NCI-H526 (cell line): ENCODE results near the gene FBXL20.
"Not testable (repeated sequence)": the region's sequence is repeated elsewhere in the genome, so short reads cannot be mapped to it uniquely, and the experiment has no call there.

Source experiments
- DNase-seq, 2 experiments: peaks; one replicate each; lab custom pipeline; 2025; lab: John Stamatoyannopoulos, UW

FBXL20 gene, protein sequence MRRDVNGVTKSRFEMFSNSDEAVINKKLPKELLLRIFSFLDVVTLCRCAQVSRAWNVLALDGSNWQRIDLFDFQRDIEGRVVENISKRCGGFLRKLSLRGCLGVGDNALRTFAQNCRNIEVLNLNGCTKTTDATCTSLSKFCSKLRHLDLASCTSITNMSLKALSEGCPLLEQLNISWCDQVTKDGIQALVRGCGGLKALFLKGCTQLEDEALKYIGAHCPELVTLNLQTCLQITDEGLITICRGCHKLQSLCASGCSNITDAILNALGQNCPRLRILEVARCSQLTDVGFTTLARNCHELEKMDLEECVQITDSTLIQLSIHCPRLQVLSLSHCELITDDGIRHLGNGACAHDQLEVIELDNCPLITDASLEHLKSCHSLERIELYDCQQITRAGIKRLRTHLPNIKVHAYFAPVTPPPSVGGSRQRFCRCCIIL

DNA sequence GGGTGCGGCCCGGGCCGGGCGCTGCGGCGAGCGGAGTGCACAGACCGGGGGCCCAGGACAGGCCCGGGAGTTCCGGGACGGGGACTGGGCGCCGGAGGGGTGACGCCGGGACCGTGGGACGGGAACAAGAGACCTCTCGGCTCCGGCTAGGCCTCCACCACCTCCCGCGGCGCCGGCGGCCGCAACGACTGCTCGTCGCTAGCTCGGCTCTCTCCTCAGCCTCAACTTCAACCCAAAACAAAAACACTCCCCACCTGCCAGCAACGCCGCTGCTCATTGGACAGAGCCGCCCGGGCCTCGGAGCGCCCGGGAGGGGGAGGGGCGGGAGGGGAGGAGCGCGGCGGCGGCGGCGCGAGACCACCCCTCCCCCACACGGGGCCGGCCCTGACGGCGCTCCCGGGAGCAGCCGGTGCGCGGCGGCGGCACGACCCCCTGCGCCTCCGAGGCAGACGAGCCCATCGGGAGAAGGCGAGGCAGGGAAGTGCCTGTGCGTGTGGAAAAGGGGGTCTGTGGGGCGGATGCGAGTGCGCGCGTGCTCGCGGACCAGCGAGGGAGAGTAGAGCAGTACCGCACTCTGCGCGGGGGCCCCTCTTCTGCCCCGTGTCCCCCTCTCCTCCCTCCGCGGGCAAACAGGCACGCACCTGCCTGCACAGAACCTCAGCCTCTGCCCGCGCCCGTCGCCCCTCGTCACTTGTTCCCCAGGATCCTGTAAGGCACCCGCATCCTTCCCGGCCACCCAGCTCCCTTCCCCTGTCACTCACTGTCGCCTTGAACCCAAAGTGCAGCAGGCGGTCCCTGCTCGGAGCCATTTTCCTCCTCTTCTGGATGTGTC, at the start of gene FBXL20:
Gene FBXL20, minus strand, starts transcription at position 215 of the 832 bp plus-strand sequence. CDS start 224 bp downstream, outside the sequence.
- peak; percentile 79 to 93 for DNase-seq

DNA sequence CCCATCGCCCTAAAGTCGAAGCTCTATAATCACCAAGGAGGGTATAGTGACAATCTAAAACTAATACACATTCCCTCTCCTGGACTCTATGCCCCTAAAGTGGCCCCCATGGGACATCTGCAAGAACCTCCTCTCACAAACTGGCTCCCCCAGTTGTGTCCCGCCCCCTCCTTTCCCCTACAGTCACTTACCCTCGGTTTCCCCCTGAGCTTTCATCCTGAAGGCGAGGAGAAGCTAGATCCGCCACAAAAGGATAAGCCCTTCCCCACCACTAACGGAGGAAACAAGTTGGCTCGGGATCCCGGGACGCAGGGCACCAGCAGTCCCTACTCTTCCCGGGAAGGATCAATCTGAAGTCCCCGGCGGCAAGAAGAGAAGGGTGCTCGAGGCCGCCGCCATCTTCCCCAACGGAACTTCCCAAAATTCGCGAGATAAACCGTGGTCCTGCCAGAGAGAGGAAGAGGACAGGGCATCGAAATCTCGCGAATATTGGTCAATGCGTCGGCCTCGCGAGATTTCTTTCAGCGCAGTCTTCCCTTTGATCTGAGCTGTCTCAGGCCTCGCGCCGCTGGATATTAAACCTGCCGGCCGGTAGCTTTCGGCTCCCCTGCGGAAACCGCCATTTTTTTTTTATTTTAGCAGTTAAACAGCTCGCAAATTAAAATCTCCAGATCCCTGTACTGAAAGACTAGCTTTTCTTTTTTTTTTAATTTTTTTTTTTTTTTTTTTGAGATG, 49.6 kb upstream of the FBXL20 start, which contains the start of gene MED1:
Gene MED1, minus strand, starts transcription at position 417 of the 735 bp plus-strand sequence. Its CDS starts 201 bp downstream, at position 216.
- peak; percentile 97 to 98 for DNase-seq

DNA sequence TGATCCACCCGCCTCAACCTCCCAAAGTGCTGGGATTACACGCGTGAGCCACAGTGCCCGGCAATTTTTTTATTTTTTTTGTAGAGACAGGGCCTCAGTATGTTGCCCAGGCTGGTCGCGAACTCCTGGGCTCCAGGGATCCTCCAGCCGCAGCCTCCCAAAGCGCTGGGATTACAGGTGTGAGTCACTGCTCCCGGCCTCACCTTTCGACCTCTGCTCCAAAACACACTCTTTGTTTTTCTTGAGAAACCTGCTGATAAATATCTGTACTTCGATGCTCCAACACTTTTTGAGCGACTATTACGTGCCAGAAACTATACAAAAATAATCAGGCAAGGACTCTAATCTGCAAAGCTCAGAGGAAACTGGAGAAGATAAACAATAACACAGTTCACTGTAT, 48.6 kb upstream of the FBXL20 start:
- DNase-seq, result no peak

DNA sequence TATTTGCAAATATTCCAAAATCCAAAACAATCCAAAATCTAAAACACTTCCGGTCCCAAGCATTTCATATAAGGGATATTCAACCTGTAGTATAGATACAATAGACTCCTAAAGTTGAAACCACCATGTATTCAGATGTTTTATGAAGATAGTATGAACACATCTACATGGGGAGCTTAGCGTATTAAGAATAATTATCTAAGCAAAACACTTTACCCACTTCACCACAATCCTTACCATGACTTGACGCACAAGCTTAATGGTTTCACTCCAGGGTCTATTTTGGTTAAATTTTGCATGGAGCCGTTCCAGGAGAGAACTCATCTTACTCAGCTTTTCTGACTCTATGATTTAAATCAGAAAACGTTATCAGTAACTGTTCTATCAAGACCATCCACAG, 46.1 kb upstream of the FBXL20 start:
- peak; percentile 52 to 55 for DNase-seq

DNA sequence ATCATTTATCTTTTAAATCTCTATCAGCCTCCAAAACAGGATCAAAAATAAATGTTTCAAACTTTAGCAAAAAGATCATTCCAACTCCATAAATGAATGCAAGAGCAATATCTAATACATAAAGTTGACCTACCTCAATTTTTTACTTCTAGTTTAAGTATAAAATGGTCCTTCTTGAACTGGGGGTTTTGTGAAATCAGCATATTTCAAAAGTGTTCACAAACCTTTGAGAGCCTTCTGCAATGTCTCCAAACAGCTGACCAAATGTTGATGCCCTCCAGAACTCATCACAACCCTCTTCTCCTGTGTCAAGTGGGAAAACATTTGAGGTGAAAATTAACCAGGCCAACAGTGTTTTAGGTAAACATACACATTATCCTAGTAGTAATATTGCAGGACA, 41.9 kb upstream of the FBXL20 start:
- DNase-seq, result no peak

DNA sequence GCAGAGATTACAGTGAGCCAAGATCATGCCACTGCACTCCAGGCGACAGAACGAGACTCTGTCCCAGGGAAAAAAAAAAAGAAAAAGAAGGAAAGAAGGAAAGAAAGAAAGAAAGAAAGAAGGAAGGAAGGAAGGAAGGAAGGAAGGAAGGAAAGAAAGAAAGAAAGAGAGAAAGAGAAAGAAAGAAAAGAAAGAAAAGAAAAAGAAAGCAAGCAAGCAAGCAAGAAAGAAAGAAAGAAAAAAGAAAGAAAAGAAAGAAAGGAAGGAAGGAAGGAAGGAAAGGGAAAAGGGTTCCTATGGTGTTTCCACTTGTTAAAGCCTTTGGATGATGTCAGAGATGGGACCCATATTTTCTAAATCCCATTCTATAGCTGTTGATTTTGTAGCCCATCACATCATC, 38.4 kb upstream of the FBXL20 start:
- DNase-seq, result not testable (repeated sequence)

DNA sequence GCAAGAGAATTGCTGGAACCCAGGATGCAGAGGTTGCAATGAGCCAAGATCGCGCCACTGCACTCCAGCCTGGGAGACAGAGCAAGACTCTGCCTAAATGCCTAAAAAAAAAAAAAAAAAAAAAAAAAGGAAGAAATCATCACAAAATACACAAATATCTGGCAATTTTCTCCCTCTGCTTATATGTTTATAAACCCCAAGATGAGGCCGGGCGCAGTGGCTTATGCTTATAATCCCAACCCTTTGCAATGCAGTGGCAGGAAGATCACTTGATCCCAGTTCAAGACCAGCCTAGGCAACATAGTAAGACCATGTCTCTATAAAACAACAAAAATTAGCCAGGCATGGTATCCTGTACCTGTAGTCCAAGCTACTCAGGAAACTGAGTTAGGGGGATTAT, 28.2 kb upstream of the FBXL20 start:
- DNase-seq, result no peak

DNA sequence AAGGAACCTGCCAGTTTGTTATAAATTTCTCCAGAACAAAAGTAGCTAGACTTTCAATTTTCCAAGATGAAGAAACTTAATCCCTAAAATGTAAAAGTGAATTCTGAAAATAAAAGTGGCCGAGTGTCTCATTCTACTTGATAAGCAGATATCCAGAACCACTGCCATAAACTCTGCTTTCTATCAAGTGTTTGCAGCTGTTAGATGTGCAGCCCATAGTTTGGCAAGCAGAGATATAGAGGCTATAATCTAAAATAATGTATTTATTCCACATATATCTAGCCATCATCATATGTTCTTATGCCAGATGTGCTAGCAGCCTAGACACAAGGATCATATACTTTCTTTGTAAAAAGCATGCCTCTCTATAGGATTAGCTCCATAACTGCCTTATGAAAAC, 14.7 kb upstream of the FBXL20 start:
- no peak for DNase-seq

DNA sequence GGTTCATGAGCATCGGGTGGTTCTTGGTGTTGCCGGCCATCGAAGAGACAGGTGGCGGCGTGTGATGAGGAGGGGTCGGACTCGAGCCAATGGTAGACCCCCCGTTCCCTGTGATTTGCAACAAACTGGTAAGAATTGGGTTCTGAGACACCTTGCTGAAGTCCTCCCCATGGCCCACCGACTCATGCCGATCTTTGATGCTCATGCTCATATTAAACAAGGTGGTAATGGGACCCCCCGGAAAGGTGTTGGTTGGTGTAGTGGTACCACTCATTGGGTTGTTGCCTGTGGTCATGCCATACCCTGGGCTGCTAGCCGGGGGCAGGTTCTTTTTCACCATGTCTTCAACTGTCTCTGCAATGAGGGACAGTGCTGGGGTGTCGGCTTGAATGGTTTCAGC, 8.9 kb upstream of the FBXL20 start:
- no peak for DNase-seq

DNA sequence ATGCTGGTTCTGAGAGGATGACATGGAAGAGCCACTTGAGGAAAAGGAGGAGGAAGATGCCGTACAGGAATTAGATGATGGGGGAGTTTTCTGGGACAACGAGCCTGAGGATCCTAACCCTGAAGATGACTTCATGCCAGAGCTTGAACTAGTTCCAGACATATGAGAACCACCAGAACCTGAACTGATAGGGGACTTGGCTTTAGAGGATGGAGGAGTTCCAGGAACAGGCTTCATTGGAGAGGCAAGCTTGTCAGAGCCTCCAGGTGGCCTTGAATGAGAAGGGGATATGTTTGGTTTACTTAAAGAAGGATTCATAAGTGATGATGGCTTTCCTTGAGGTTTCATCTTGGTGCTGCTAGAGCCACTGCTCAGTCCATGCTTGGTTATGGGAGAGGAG, 6.9 kb upstream of the FBXL20 start:
- DNase-seq, result no peak

DNA sequence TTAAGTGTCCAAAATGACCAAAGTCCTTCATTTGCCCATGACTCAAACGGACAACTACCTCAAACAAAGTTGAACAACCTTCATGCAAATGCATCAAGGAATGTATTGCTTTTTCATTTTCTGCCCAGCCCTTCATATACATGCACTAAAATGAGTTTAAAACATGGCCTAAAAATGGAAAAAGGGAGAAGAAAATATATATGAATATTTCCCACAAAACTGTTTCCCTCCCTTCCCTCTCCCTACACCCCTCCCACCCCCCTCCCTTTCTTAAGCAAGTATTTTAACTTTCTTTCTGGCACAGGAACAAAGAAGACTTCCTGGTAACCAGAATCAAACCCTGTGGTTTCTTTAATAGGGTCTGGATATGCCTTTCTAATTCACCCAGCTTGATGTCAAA, 5.5 kb upstream of the FBXL20 start:
- DNase-seq, result no peak

DNA sequence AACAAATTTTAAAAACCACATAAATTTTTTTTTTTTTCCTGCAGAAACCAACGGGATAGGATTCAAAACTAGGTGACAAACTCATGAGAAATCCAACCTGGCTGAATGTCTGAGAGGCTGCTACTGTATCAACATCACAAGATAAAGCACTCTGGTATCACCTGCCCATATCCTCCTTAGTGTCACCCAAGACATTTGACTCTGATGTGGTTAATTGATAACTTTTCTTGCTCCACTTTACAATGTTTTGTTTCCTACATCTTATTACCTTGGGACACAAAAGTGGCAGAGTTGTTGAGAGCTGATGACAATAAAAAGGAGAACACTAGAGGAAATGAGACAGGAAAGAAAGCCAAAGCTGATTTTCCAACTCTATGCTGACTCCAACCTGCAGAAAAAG, 4.0 kb upstream of the FBXL20 start:
- DNase-seq, result no peak

DNA sequence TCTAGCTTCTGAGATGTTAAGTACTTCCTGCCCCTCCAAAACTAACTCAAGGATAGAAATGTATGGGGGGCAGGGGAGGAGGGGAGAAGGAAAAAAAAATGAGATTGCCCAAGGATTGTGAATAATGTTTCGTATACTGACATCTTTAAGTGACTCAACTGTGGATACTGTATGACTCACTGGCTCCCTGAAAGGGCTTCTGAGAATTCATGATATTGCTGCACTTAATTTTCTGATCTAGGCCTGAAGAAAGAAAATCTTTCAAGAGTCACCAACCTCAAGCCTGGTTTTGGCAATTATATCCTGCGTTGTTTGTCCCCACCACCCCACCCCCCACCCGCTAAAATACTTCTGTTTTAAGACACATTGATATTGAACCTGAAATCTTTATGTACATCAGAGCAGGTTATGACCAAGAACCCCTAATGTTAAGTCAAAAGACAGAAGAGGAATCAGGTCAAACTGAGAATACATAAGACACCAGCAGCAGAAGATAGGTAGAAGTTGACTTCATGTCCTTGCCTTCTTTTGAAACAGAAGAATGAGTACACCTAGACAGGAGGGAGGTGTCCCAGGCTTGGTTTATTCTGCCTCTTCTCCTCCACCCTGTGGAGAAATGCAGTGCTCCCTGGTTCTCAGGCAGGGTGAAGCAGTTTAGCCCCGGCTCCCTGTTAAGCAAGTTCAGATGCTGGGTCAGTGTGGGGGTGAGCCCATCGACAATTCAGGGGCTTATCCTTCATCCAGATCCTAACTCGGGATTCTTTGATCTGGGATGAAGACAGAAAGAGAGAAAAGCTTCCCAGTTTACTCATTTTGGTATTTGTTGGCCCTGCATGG, 3.3 kb upstream of the FBXL20 start:
- DNase-seq, result no peak

DNA sequence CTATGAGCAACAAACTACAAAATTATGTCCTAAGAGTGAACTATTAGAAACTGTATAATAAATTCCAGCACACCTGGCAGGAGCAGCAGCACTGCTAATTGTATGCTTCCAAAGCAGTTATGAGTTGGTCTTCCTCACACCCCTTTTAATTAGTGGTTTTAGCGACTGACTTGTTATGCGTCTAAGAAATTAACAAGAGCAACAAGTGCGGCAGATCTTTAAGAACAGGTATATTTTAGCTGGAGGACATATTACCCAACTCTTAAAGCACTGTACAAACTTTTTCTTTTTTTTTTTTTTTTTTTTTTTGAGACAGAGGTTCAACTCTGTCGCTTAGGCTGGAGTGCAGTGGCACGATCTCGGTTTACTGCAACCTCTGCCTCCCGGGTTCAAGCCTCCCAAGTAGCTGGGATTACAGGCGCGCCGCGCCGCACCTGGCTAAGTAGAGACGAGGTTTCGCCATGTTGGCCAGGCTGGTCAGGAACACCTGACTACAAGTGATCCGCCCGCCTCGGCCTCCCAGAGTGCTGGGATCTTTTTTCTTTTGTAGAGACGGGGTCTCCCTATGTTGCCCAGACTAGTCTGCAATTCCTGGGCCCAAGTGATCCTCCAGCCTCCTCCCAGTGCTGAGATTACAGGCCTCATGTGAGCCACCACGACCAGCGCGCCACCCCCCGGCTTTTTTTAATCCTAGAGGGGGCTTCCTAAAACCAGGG, 1.6 kb upstream of the FBXL20 start:
- DNase-seq, result no peak

DNA sequence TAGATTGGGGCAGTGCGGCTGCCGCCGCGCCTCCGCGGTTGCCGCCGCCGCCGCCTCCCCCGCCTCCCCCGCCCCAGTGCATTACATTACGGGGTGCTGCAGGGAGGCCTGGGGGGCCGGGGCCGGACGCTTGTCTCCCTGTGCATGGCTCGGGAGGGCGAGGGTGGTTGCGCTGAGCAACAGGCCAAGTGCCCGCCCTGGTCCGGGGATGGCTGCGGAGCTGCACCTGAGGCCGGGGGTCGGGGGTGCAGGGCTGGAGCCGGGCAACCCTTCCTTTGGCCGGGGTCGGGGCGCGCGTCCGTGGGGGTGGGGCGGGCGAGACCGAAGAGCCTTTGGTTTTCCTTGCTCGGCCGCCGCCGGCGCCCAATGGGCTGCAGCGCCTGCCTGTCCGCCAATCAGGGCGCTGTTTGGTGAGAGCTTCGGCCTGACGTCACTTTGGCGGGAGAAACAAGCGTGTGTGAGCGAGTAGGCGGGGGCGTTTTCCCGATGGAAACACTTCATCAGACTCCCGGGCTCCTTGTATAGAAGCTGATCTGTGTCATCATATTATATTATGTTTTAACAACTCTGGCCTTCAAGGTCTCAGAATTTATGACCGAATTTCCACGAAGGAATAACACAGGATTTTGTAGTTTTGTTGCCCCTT, 941 bp upstream of the FBXL20 start:
- peak; percentile 88 to 95 for DNase-seq

DNA sequence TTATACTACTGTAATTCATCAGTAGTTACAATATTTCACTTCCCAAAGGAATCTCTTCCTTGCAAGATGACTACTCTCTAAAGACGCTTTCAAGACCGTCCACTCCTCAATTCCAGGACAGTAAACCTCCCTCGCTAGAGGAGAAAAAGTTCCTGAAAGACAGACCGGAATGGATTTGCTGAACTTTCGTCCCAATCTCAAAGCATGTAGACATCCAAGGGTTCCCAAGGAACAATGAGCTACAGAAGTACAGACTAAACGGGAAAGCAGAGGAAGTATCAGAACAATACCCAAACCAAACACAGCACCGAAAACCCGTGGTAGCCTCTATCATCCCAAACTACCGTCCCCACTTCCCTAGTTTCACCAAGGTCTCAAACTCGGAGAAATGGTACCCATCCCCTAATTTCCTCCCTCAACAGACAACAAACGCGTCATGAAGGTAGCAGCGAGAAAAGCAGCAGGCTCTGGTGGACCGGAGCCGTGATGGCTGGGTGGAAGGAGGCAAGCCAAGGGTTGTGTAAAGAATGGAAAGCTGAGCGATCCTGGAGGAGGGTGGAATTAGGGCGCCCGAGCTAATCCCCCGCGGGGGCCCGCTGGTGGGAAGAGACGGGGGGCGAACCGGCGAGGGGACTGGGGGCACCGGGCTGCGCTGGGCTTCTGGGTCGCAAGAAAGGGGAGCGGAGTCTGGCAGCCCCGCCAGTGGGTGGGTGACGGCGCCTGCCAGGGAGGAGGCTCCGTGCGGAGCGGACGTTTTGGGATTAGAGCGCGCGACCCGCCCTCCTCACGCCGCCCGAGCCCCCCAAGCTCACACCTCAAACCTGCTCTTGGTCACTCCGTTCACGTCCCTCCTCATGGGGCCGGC, 647 bp downstream of the FBXL20 start:
- DNase-seq, result no peak

DNA sequence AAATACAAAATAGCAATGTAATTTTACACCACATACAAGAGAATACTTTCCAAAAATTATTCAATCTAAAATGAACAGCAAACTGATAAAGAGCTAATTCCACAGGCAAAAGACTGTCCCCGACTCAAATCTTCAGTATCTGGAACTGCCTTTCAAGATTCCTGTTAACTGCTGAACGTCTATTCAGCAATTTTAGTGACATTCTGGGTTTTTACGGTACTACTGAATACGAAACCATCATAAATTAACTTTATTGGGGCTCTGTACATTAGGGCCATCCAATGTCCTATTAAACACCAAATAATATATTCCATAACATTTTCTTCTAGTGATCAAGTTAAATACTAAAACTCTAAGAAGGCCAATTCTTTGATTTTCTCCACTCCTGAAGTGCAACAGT, 1.6 kb downstream of the FBXL20 start:
- DNase-seq, result no peak

DNA sequence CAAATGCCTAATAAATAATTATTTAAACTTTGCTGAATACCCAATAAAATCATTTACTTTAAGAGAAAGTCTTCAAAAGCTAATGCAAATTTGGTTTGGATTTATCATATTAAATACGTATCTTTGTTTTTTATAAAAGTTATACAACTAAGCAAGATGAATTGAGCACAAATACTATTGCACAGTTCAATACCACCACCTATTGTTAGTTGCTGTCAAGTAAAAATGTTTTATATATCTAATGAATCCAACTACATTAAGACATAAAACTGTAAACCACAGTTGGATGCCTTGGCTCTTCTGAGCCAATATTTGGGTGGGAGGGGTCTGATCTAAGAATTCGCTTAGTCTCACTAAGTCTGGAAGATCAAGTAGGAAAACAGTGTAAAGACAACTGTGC, 7.7 kb downstream of the FBXL20 start:
- no peak for DNase-seq

DNA sequence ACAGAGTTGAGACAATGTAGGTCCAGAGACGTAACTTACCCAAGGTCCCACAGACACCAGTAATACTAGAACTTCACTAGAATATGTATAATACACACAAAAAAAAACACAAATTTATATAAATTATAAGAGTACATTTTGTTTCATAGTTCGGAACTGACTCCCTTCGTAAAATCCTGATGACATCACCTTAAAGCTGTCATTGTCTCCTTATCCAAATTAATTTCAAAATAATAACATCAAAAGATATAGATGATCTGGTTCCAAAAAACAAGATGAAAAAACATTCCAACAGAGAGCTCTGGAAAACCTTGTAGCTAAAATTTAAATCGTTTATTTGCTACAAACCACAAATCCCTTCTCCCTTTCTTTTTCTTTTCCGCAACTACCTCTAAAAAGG, 10.0 kb downstream of the FBXL20 start:
- DNase-seq, result no peak
